Activated naive CD4-positive, alpha-beta T cell treated with anti-CD3 and anti-CD28 coated beads for 36 hours (primary cell): Measurements from ENCODE around the gene METTL23. TPM values are rescaled to one million over a fixed set of nuclear protein-coding genes. Genes with fewer than 3 reads are reported as not detected.

Experiments
- CTCF ChIA-PET: fragments of 350-600 bp; sonication (Branson Sonifier 250); formaldehyde crosslinking; loops from one replicate; lab custom pipeline; 2021; ENCODE audit warnings: antibody characterized with exemption; lab: Charles Lee
- DNase-seq: peaks from one replicate; pipeline ENCODE4 v3.0.0-alpha.2; 2020
- H3K27ac Mint-ChIP-seq: one replicate; pipeline ENCODE4 v1.8.0; 2021; ENCODE audit warnings: mild to moderate bottlenecking, mixed read lengths
- H3K27me3 Mint-ChIP-seq: one replicate; pipeline ENCODE4 v1.8.0; 2021; ENCODE audit warnings: low read depth, mixed read lengths
- H3K36me3 Mint-ChIP-seq: one replicate; pipeline ENCODE4 v1.8.0; 2021; ENCODE audit warnings: low read depth, mixed read lengths
- H3K4me1 Mint-ChIP-seq: one replicate; pipeline ENCODE4 v1.8.0; 2021; ENCODE audit warnings: low read depth, mixed read lengths
- H3K4me3 Mint-ChIP-seq: one replicate; pipeline ENCODE4 v1.8.0; 2021; ENCODE audit warnings: mild to moderate bottlenecking, moderate library complexity, mixed read lengths
- H3K9me3 Mint-ChIP-seq: one replicate; pipeline ENCODE4 v1.8.0; 2021; ENCODE audit warnings: mixed read lengths
- intact Hi-C: fragments of 100-400 bp; cut with micrococcal nuclease; formaldehyde crosslinking; loops from one replicate; pipeline ENCODE4 v1.15.1; 2023
- total RNA-seq, 2 experiments: library from RNA; stranded (reverse); gene quantifications; one replicate each; pipeline ENCODE4 v1.2.3, GENCODE V29; 2021

The METTL23 gene
- total RNA-seq, 2 experiments from 2014 or later = 18.9 to 20.0 TPM

DNA sequence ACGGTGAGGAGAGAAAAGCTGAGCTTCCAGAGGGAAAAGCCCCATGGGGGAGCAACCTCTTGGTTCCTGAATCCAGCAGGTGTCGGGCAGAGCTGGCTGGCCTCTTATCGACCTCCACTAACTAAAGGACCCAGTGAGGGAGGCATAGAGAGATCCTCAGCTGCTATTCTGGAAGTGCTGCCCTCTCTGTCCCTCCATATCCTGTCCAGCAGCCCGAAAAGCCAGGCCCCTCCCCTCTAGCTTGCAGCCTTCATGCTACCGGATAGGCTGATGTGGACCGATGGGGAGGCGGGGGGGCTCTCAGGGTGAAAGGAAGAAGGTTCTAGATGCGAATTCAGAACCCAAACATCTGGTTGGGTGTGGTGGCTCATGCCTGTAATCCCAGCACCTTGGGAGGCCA is 40.8 kb upstream of the METTL23 start:
- intact Hi-C loops = no loop called here
- no peaks in the 10 kb centered on the region for H3K9me3 Mint-ChIP-seq
- no peaks in the 10 kb centered on the region for H3K4me1 Mint-ChIP-seq
- no peak for DNase-seq
- no peak overlapping the region for H3K4me3 Mint-ChIP-seq
- CTCF ChIA-PET = interaction anchor here (1.1 kb wide), 1 partner anchor 62 kb away, joined by 4 read pairs; no protein-coding TSS in a partner anchor
- no peak overlapping the region for H3K27ac Mint-ChIP-seq
- H3K36me3 Mint-ChIP-seq = no peaks in the 10 kb centered on the region
- no peaks in the 10 kb centered on the region for H3K27me3 Mint-ChIP-seq

DNA sequence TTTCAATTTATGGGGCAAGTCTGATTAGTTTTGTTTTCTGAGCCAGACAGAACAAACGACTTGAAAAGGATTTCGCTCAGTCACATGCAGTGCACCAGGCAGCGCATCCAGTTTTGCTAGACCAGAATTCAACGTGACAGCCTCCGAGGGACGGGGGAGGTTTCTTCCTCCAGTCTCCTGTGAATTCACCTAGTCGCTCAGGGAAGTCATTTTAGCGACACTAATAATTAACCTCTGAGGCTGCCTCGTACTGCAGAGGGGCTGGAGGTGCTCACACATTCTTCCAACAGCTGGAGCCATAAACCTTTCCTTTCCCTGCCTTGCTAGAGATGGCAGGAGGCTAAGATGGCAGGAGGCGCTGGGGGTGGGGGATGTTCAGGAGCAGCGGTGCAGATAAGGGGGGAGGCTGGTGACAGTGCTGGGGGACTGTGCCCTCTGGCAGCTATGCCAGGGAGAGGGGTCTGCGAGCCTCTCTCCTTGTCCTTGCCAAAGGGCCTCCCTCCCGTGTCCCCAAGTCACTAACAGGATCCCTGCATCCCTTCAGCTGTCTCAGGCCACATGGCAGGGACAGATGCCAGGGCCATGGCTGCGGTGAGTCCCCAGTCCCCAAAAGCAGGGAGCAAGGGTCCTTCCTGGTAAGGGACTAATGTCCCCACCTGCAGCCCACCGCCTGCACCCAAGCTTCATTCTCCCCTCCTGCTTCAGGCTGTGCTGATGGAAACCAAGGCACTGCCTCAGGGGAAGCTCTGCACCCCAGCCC is 39.9 kb upstream of the METTL23 start:
- H3K27ac Mint-ChIP-seq = no peak overlapping the region
- no peaks in the 10 kb centered on the region for H3K27me3 Mint-ChIP-seq
- intact Hi-C loops = no loop called here
- no peaks in the 10 kb centered on the region for H3K36me3 Mint-ChIP-seq
- no peaks in the 10 kb centered on the region for H3K4me1 Mint-ChIP-seq
- H3K9me3 Mint-ChIP-seq = no peaks in the 10 kb centered on the region
- H3K4me3 Mint-ChIP-seq = no peak overlapping the region
- DNase-seq = no peak
- CTCF ChIA-PET = no interaction called here

DNA sequence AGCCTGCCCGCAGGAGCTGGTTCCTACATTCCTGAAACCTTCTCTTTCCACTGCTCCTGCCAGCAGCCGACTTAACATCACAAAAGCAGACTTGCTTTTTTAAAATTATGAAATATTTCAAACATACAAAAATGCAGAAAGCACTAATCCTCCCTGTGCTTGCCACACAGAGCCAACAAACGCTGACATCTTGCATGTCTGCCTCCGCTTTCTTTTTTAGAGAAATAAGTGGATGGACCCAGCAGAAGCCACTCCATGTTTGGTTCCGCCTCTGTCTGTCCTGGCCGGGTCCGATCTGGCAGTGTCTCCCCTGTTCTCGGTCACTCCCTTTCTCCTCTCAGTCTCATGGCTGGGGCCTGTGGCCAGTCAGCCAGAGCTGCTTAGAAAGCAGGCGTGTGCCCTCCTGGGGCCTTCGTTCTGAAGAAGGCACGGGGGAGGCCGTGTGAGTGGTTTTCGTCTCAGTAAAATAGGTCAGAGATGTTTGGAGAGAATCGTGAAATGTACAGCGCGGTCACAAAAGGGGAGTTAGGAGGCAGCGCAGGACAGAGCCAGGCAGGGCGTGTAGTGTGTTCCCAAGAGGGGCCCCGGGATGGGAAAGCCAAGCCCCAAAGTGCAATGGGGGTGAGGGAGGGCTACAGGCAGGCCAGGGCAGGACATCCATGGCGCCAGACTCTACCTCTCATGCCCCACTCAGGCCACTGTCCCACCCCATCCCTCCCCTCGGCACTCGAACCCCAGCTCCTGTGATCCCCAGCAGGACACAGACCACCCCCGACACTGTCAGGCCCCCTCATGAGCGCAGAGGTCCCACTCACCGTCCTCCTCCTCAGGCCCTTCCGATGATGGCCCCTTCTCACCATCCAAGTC is 39.1 kb upstream of the METTL23 start:
- CTCF ChIA-PET = no interaction called here
- no peaks in the 10 kb centered on the region for H3K36me3 Mint-ChIP-seq

DNA sequence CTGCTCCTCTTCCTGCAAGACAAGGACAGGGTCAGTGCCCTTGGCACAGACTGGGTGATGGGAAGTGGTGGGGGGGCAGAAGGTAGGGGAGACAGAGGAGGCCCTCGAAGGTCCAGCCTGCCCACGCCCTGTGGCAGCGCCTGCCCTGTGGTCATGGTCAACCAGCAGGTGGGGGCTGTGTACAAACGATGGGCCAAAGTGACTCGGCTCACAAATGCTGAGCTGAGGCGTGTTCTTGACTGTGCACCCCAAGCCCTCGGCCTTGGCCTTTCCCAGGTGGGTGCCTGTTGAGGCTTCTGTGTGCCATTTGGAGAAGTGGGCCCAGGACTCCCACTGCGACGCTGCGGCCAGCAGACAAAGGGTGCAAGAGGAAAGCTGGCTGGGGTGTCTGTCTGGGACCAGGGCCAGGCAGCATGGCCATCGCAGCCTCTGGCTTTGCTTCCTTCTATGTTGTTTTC is 38.4 kb upstream of the METTL23 start:
- H3K9me3 Mint-ChIP-seq = no peaks in the 10 kb centered on the region
- DNase-seq = no peak
- H3K36me3 Mint-ChIP-seq = no peaks in the 10 kb centered on the region
- CTCF ChIA-PET = no interaction called here
- intact Hi-C loops = no loop called here
- no peaks in the 10 kb centered on the region for H3K4me1 Mint-ChIP-seq
- H3K27me3 Mint-ChIP-seq = no peaks in the 10 kb centered on the region
- H3K4me3 Mint-ChIP-seq = no peak overlapping the region
- H3K27ac Mint-ChIP-seq = no peak overlapping the region

More for the DNA sequence above, 39.1 kb upstream of the METTL23 start:
- no peak overlapping the region for H3K4me3 Mint-ChIP-seq
- no peaks in the 10 kb centered on the region for H3K4me1 Mint-ChIP-seq
- H3K27ac Mint-ChIP-seq = no peak overlapping the region
- intact Hi-C loops = no loop called here
- no peaks in the 10 kb centered on the region for H3K9me3 Mint-ChIP-seq
- DNase-seq = no peak
- no peaks in the 10 kb centered on the region for H3K27me3 Mint-ChIP-seq

DNA sequence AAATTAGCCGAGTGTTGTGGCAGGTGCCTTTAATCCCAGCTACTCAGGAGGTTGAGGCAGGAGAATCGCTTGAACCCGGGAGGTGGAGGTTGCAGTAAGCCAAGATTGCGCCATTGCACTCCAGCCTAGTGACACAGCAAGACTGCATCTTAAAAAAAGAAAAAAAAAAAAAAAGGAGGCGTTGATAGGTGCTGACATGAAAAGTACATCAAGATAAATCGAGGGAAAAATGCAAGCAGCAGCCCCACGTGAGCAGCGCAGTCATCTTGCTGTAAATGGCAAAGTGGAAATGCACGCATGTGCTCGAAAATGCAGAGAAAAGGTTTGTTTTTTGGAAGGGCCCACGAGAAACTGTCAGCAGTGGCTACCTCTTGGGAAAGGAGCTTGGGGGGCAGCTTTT is 36.8 kb upstream of the METTL23 start:
- Mint-ChIP-seq H3K36me3 (no peaks in the 10 kb centered on the region), H3K27ac (no peak overlapping the region), H3K4me1 (no peaks in the 10 kb centered on the region), H3K27me3 (no peaks in the 10 kb centered on the region), H3K4me3 (no peak overlapping the region), H3K9me3 (no peaks in the 10 kb centered on the region)
- intact Hi-C loops = no loop called here
- no peak for DNase-seq
- CTCF ChIA-PET = interaction anchor here (1.0 kb wide), 1 partner anchor 26 kb away, joined by 3 read pairs; no protein-coding TSS in a partner anchor

DNA sequence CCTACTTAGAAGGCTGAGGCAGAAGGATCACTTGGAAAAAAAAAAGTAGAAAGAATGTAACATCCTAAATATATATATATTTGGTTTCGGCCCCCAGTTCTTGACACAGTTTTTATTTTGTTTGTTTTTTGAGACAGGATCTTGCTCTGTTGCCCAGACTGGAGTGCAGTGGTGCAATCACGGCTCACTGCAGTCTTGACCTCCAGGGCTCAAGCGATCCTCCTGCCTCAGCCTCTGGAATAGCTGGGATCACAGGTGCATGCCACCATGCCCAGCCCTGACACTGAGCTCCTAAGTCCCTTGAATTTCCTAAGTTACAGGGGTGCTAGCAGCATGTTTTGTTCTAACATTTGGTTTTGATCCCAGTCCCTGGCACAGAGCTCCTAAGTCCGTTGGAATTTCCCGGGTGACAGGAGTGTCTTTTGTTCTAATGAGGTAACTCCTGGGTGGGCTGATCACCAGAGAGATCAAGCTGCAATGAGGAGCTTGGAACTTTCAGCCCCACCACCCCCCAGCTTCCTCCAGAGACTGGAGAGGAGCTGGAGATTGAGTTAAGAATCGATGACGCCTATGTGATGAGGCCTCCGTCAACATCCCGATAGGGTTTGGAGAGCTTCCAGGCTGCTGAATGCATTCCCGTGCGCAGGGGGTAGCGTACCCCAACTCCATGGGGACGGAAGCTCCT is 35.9 kb upstream of the METTL23 start:
- H3K27ac Mint-ChIP-seq = no peak overlapping the region
- no peak overlapping the region for H3K4me3 Mint-ChIP-seq
- CTCF ChIA-PET = interaction anchor here (0.6 to 2.4 kb wide), 3 partner anchors 9 to 303 kb away, joined by 3 to 7 read pairs (median 3); no protein-coding TSS in a partner anchor
- H3K36me3 Mint-ChIP-seq = no peaks in the 10 kb centered on the region
- no peaks in the 10 kb centered on the region for H3K27me3 Mint-ChIP-seq
- no peaks in the 10 kb centered on the region for H3K9me3 Mint-ChIP-seq
- no peak for DNase-seq
- intact Hi-C loops = no loop called here
- H3K4me1 Mint-ChIP-seq = no peaks in the 10 kb centered on the region

DNA sequence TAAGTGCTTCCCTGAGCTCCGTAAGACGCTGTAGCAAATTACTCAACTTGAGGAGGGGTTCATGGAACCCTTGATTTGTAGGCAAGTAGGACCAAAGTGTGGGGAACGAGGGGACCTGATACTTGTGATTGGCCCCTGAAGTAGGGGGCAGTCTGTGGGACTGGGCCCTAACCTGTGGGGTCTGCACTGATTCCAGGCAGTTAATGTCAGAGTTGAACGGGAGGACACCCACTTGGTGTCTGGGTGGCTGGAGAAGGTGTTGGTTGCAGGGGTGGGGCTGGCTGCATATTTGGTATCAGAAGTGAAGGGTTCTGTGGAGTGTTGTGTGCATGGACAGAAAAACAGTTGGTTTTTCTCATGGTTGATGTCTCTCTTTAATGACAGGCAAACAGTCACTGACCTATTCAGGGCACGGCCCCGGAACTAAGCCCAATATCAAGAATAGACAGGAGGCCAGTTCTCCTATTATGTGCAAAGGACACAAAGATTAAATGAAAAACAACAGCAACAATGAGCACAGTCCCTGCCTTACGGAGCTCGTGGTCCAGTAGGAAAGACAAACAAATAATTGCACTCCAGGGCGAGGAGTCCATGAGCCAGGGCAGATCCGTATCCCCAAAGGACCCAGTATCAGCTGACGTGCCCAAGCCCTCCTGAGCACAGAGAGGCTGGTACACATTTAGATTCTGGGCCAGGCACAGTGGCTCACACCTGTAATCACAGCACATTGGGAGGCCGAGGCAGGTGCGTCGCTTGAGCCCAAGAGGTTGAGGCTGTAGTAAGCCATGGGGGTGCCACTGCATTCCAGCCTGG is 35.1 kb upstream of the METTL23 start:
- DNase-seq = no peak
- CTCF ChIA-PET = interaction anchor here (0.6 to 2.4 kb wide), 2 partner anchors 10 to 304 kb away, joined by 3 to 7 read pairs; no protein-coding TSS in a partner anchor
- no peaks in the 10 kb centered on the region for H3K4me1 Mint-ChIP-seq
- no peaks in the 10 kb centered on the region for H3K9me3 Mint-ChIP-seq
- intact Hi-C loops = no loop called here
- no peaks in the 10 kb centered on the region for H3K36me3 Mint-ChIP-seq
- no peak overlapping the region for H3K27ac Mint-ChIP-seq
- H3K4me3 Mint-ChIP-seq = no peak overlapping the region
- no peaks in the 10 kb centered on the region for H3K27me3 Mint-ChIP-seq

DNA sequence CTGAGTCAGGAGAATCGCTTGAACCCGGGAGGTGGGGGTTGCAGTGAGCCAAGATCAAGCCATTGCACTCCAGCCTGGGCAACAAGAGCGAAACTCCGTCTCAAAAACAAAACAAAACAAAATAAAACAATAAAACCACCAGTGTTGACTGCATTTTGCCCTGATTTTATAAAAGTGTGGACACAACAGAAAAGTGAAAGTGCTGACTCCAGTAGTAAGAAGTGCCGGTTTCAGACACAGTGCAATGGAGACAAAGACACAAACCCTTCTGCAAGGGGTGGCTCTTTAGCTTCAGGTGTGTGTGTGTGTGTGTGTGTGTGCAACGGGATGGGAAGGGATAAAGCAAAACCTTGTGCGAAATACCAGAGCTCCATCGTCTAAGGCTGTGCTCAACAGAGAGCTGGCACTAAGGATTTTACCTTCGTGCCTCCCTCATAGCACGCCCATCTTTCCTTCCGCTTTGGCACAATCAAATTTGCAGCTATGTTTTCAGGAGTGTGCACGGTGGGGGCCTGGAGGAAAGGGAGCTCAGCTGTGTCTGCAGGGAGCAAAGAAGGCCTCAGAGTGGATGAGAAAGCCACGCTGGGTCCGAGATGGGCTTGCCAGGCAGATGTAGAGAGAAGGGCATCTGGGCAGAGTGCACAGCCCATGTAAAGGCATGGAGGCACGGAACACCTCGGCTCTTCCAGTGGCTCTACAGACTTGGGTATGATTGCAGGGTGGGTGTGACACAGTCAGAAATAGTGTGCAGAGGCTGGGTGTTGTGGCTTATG is 31.4 kb upstream of the METTL23 start:
- H3K27ac Mint-ChIP-seq = no peak overlapping the region
- H3K36me3 Mint-ChIP-seq = no peaks in the 10 kb centered on the region
- H3K27me3 Mint-ChIP-seq = no peaks in the 10 kb centered on the region
- H3K4me1 Mint-ChIP-seq = no peaks in the 10 kb centered on the region
- intact Hi-C loops = no loop called here
- CTCF ChIA-PET = interaction anchor here (1.0 to 2.4 kb wide), 4 partner anchors 14 to 71 kb away, joined by 3 to 11 read pairs (median 3); no protein-coding TSS in a partner anchor
- H3K9me3 Mint-ChIP-seq = no peaks in the 10 kb centered on the region
- no peak overlapping the region for H3K4me3 Mint-ChIP-seq
- DNase-seq = no peak

DNA sequence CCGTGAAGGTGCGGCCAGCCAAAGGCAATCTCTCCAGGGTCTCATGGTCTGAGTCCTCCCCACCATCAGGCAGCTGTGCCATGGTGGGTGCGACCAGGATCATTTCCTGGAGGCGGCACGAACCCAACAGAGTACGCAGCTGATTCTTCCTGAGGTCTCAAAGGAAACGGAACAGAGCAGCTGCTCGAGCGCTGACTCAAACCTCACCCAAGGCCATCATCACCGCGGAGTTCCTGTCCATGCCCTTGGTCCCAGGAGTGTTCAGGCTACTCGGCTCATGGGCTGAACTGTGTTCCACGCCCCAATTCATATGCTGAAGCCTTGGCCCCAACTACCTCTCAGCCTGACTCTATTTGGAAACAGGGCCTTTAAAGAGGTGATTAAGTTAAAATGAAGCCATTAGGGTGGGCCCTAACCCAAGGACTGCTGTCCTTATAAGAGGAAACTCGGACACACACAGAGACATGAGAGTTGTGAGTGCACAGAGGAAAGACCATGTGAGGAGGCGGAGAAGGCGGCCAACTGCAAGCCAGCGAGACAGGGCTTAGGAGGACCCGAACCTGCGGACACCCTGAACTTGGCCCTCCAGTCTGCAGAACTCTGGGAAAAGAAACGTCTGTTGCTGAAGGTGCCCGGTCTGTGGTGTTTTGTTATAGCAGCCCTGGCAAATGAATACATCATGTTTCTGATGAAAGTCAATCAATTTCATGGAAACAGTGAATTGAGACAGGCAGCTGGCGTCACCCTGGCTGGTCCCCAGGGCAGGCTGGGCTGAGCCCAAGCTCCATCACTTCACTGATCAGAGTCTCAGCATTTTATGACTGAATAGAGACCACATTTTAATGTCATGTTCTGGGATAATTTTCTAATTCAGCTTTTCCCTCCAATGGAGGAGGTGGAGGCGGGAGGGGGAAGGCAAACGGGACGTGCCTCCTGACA is 29.6 kb upstream of the METTL23 start:
- Mint-ChIP-seq H3K27ac (no peak overlapping the region), H3K27me3 (no peaks in the 10 kb centered on the region), H3K4me3 (no peak overlapping the region), H3K4me1 (no peaks in the 10 kb centered on the region), H3K36me3 (no peaks in the 10 kb centered on the region), H3K9me3 (no peaks in the 10 kb centered on the region)
- DNase-seq = no peak
- CTCF ChIA-PET = interaction anchor here (1.2 to 2.4 kb wide), 2 partner anchors 16 to 25 kb away, joined by 5 to 11 read pairs; no protein-coding TSS in a partner anchor
- intact Hi-C loops = no loop called here

DNA sequence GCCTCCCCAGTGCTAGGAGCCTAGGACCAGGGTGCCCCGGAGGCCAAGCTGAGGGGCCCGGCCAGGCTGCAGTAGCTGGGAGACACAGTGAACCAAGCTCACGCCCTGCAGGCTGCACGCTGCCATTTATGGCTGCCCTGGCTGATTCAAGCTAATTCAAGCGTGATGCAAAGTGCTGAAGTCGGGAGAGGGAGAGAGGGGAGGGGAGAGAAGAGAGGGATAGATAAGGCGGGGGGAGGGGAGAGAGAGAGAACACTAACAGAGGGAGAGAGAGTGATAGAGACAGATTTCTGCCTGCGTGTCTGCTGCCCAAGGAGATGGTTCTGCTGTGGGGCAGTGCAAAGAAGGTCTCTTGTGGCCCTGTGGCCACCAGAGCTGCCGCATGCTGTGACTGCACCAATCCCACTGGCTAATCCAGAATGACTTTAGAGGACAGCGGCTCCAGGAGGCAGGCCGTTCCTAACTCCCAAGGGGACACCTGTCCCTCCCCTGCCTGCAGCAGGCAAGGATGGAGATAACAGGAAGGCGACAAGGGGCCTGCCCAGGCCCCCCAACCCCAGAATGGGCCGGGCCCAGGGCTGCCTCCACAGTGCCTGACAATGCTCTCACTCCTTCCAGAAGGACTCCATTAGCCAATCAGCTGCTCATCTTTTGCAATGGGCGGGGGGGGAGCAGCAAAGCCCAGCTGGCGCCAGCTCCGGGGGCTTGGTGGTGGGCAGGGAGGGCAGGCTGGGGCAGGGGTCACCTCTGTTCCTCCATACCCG is 28.8 kb upstream of the METTL23 start:
- Mint-ChIP-seq H3K4me3 (no peak overlapping the region), H3K4me1 (no peaks in the 10 kb centered on the region), H3K27me3 (no peaks in the 10 kb centered on the region), H3K9me3 (no peaks in the 10 kb centered on the region), H3K27ac (no peak overlapping the region), H3K36me3 (no peaks in the 10 kb centered on the region)
- CTCF ChIA-PET = interaction anchor here (1.2 to 2.4 kb wide), 2 partner anchors 17 to 26 kb away, joined by 5 to 11 read pairs; no protein-coding TSS in a partner anchor
- no peak for DNase-seq
- intact Hi-C loops = no loop called here
